Endodermal cell (in vitro differentiated cells): ENCODE data around the gene AHRR. TPM values are rescaled to one million over a fixed set of nuclear protein-coding genes. Genes with fewer than 3 reads are reported as not detected.
"Not testable (repeated sequence)": the region's sequence is repeated elsewhere in the genome, so short reads cannot be mapped to it uniquely, and the experiment has no call there.

ENCODE experiments used
- DNase-seq: peaks from one replicate; pipeline ENCODE4 v3.0.0-alpha.2; 2017
- H3K27ac ChIP-seq: 2 replicates; pipeline ENCODE4 v1.5.1; 2013; ENCODE audit warnings: mild to moderate bottlenecking, low read depth, low read length, moderate library complexity
- H3K27me3 ChIP-seq: 2 replicates; pipeline ENCODE4 v1.6.1; 2013; ENCODE audit warnings: mild to moderate bottlenecking, low read length, moderate library complexity; ENCODE audit not compliant: insufficient read depth, control insufficient read depth, poor library complexity, severe bottlenecking
- H3K36me3 ChIP-seq: 2 replicates; pipeline ENCODE4 v1.7.0; 2013; ENCODE audit warnings: mild to moderate bottlenecking, low read length, moderate library complexity; ENCODE audit not compliant: control insufficient read depth, insufficient read depth
- H3K4me1 ChIP-seq: one replicate; pipeline ENCODE4 v1.7.0; 2013; ENCODE audit warnings: low read length; ENCODE audit not compliant: control insufficient read depth, insufficient read depth
- H3K4me3 ChIP-seq: 2 replicates; pipeline ENCODE4 v1.5.1; 2013; ENCODE audit warnings: mild to moderate bottlenecking, low read length, moderate library complexity
- H3K9ac ChIP-seq: 2 replicates; pipeline ENCODE4 v1.6.1; 2013; ENCODE audit warnings: mild to moderate bottlenecking, low read length, moderate library complexity; ENCODE audit not compliant: poor library complexity, severe bottlenecking; ENCODE audit errors: extremely low read depth
- H3K9me3 ChIP-seq: 2 replicates; pipeline ENCODE4 v1.6.1; 2013; ENCODE audit warnings: mild to moderate bottlenecking, low read length, moderate library complexity; ENCODE audit not compliant: control insufficient read depth
- H3K27ac Mint-ChIP-seq: 2 replicates; pipeline ENCODE4 v1.8.0; 2020; ENCODE audit warnings: mixed read lengths
- H3K27me3 Mint-ChIP-seq: 2 replicates; pipeline ENCODE4 v1.8.0; 2021; ENCODE audit warnings: mild to moderate bottlenecking, mixed read lengths; ENCODE audit not compliant: insufficient read depth
- H3K36me3 Mint-ChIP-seq: 2 replicates; pipeline ENCODE4 v1.8.0; 2020; ENCODE audit warnings: low read depth, mixed read lengths
- H3K4me1 Mint-ChIP-seq: 2 replicates; pipeline ENCODE4 v1.8.0; 2020; ENCODE audit warnings: mixed read lengths
- H3K4me3 Mint-ChIP-seq: 2 replicates; pipeline ENCODE4 v1.8.0; 2020; ENCODE audit warnings: mild to moderate bottlenecking, moderate library complexity, mixed read lengths
- H3K9me3 Mint-ChIP-seq: 2 replicates; pipeline ENCODE4 v1.8.0; 2020; ENCODE audit warnings: mild to moderate bottlenecking, mixed read lengths
- WGBS, 2 experiments: methylation state at CpG; one replicate each; pipeline versions ENCODE4 v1.1.5 to v1.1.7; 2013; ENCODE audit warnings: missing lambda C conversion rate in 2 of 2, mixed read lengths in 1 of 2; ENCODE audit not compliant: insufficient coverage in 1 of 2, insufficient read length in 1 of 2; 5-methylcytosine and 5-hydroxymethylcytosine counted together
- total RNA-seq, 2 donors: library from RNA; stranded (reverse); fragmentation: NEBNext Ultra II Directional in 1 of 2; extraction: Animal tissue kit (Norgen Biotek cat#: 25700) in 1 of 2; gene quantifications; 2 replicates in 1 of 2; 3 replicates in 1 of 2; pipeline ENCODE4 v1.2.1, GENCODE V29; 2021
- TF ChIP-seq, protein P1 (sequence below): fragments of 200-600 bp; sonication (generic); conservative IDR thresholded peaks from 2 replicates; pipeline ENCODE4 v1.5.0; 2021; ENCODE audit warnings: antibody characterized with exemption, mild to moderate bottlenecking

Gene AHRR
- total RNA-seq, 2 donors from 2014 or later, result 1.4 to 2.0 TPM

DNA sequence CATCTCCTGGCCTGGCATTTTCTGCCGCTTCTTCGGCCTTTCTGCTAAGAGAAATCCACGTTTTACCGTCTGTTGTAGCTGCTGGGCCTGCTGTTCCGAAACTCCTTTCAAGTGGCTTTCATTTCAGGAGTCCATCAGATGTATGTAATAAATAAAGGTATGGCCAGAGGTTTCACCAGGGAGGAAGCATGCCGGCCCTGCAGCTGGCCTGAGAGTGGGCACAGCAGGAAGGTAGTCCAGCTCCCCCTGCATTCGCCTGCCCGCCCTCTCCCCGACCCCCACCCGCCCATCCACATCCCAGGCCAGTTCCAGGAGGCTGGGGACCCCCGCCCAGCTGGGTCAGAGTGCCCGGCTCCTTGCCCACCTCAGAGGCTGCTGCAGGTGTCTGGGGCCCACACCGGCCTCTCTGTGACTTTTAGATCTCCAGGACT, 75.0 kb downstream of the AHRR start:
- no peaks in the 10 kb centered on the region for H3K36me3 ChIP-seq
- Mint-ChIP-seq H3K4me1 (peaks cover 3% of the 10 kb centered on the region), H3K27me3 (peaks cover 3% of the 10 kb centered on the region), H3K4me3 (no peak overlapping the region), H3K9me3 (no peaks in the 10 kb centered on the region), H3K27ac (no peak overlapping the region), H3K36me3 (no peaks in the 10 kb centered on the region)
- no peaks in the 10 kb centered on the region for H3K4me1 ChIP-seq
- TF ChIP-seq, protein P1, sequence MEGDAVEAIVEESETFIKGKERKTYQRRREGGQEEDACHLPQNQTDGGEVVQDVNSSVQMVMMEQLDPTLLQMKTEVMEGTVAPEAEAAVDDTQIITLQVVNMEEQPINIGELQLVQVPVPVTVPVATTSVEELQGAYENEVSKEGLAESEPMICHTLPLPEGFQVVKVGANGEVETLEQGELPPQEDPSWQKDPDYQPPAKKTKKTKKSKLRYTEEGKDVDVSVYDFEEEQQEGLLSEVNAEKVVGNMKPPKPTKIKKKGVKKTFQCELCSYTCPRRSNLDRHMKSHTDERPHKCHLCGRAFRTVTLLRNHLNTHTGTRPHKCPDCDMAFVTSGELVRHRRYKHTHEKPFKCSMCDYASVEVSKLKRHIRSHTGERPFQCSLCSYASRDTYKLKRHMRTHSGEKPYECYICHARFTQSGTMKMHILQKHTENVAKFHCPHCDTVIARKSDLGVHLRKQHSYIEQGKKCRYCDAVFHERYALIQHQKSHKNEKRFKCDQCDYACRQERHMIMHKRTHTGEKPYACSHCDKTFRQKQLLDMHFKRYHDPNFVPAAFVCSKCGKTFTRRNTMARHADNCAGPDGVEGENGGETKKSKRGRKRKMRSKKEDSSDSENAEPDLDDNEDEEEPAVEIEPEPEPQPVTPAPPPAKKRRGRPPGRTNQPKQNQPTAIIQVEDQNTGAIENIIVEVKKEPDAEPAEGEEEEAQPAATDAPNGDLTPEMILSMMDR, result no peak
- H3K4me3 ChIP-seq, result no peak overlapping the region
- H3K9me3 ChIP-seq, result no peaks in the 10 kb centered on the region
- no peak overlapping the region for H3K27ac ChIP-seq
- H3K27me3 ChIP-seq, result peaks cover 17% of the 10 kb centered on the region
- H3K9ac ChIP-seq, result no peak overlapping the region
- 79 to 88% methylated on average over 5 to 13 of the region's 13 CpGs for WGBS, 2 experiments
- DNase-seq, result no peak

DNA sequence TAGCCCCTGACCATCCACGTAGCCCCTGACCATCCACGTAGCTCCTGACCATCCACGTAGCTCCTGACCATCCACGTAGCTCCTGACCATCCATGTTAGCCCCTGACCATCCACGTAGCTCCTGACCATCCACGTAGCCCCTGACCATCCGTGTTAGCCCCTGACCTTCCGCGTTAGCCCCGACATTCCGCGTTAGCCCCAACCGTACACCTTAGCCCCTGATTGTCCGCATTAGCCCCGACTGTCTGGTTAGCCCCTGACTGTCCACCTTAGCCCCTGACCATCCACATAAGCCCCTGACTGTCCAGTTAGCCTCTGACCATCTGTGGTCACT, 76.6 kb downstream of the AHRR start:
- not testable (repeated sequence) for H3K9ac ChIP-seq, H3K9me3 Mint-ChIP-seq, H3K9me3 ChIP-seq, H3K4me1 Mint-ChIP-seq, H3K36me3 Mint-ChIP-seq, DNase-seq, H3K27ac ChIP-seq, H3K27ac Mint-ChIP-seq, H3K4me1 ChIP-seq, H3K36me3 ChIP-seq, H3K4me3 Mint-ChIP-seq, H3K4me3 ChIP-seq
- peaks cover 17% of the 10 kb centered on the region for H3K27me3 ChIP-seq
- WGBS, 2 experiments, result 83 to 98% methylated on average over 11 to 15 of the region's 15 CpGs
- peaks cover 12% of the 10 kb centered on the region for H3K27me3 Mint-ChIP-seq

DNA sequence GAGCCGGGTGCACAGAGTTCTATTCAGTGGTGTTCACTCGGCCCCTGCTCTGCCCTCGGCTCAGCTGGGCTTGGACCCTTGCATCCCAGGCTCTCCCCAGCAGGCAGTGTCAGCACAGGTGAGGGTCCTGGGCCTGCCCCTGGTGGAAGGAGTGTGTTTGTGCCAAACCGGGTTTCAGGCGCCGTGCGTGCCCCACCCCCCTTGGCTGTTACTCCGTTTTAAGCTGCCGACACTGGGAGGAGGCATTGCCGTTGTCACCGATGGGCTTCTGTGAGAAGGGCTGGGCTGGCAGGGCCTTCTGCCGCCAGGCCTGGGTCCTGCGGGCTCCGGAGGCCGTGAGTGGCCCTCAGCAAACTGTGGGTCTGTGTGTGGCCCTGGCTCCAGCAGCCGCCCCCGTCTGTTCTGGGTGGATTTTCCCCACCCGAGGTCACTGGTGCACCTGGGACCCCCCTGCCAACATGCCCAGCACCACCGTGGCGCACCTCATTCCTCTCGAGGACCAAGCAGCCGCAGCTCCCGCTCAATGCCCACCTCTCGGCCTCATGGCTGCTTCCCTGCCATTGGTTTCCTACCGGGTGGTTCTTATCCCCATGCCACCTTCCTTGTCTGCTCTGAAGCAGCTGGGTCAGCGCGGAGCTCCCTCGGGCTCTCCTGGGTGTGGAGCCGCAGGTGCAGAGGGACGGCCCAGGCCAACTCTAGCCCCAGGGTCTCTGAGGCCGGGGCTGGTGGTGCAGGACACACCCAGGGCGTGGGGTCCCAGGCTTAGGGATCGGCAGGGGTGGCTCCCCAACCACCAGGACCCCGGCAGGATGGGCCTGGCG, 77.2 kb downstream of the AHRR start:
- no peak overlapping the region for H3K4me3 Mint-ChIP-seq
- Histone ChIP-seq H3K36me3 (no peaks in the 10 kb centered on the region), H3K9ac (no peak overlapping the region), H3K27ac (peak overlapping the region; percentile 89), H3K27me3 (peaks cover 17% of the 10 kb centered on the region), H3K4me3 (no peak overlapping the region), H3K9me3 (no peaks in the 10 kb centered on the region), H3K4me1 (no peaks in the 10 kb centered on the region)
- peak; percentile 65 for DNase-seq
- TF ChIP-seq, protein P1, result peak; percentile 47
- no peaks in the 10 kb centered on the region for H3K9me3 Mint-ChIP-seq
- H3K27ac Mint-ChIP-seq, result no peak overlapping the region
- H3K36me3 Mint-ChIP-seq, result no peaks in the 10 kb centered on the region
- peaks cover 13% of the 10 kb centered on the region for H3K27me3 Mint-ChIP-seq
- 90 to 91% methylated on average over 25 to 35 of the region's 35 CpGs for WGBS, 2 experiments
- H3K4me1 Mint-ChIP-seq, result peaks cover 3% of the 10 kb centered on the region
